ENCODE measurements around the gene HHLA2.
A peak's percentile ranks its signal among the peaks of the same experiment; 100 is the strongest.

HHLA2 gene

DNA sequence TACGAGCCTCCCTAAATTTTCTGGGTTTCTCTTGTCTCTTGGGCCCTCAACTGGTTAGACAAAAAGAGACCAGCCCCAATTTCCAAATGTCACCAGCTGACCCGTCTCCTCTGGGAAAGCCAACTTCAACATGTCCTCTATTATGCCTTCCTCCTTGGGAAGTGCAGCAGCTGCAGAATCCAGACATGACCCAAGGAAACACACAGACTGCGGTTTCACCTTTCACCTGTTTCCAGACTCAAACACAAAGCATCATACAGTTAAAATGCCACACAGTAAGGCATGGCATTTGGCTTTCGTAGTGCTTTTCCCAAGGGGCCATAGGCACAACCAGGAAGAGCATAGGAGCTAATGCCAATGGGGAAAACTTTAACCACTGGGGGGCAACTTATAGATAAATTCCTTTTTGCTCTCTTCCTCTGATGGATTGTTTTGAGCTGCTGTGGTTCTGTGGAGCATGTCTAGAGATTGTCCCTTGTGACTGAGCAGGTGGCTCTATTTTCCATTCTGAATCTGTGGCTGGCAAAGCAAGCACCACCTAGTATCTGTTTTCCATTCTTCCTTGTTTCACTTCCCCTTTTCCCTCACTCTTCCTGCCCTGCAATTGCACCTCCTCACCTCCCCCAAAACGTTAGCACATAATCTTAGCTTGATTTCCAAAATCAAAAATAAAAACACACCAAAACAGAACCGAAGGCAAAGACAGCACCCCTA lies 49.3 kb downstream of the HHLA2 start:
- TF ChIP-seq, protein P1, sequence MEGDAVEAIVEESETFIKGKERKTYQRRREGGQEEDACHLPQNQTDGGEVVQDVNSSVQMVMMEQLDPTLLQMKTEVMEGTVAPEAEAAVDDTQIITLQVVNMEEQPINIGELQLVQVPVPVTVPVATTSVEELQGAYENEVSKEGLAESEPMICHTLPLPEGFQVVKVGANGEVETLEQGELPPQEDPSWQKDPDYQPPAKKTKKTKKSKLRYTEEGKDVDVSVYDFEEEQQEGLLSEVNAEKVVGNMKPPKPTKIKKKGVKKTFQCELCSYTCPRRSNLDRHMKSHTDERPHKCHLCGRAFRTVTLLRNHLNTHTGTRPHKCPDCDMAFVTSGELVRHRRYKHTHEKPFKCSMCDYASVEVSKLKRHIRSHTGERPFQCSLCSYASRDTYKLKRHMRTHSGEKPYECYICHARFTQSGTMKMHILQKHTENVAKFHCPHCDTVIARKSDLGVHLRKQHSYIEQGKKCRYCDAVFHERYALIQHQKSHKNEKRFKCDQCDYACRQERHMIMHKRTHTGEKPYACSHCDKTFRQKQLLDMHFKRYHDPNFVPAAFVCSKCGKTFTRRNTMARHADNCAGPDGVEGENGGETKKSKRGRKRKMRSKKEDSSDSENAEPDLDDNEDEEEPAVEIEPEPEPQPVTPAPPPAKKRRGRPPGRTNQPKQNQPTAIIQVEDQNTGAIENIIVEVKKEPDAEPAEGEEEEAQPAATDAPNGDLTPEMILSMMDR (IDR thresholded peaks at IDR 0.05; ENCODE audit: low read length): no peak
- TF ChIP-seq EZH2 (IDR thresholded peaks at IDR 0.05; ENCODE audit: borderline replicate concordance, low read length): no peak
- Histone ChIP-seq H3K9me2 (ENCODE audit: low read depth, low read length) (no peaks in the 10 kb centered on the region), H3K9me3 (ENCODE audit: low read length) (no peaks in the 10 kb centered on the region), H3K4me2 (ENCODE audit: low read length) (peak overlapping the region; percentile 33), H3K79me2 (ENCODE audit: insufficient read depth, low read length) (no peaks in the 10 kb centered on the region), H3K27ac (ENCODE audit: low read depth, low read length, poor library complexity, severe bottlenecking) (peak overlapping the region; percentile 52), H2AFZ (ENCODE audit: low read length) (no peak overlapping the region), H3K4me3 (ENCODE audit: low read depth, low read length, poor library complexity, severe bottlenecking) (no peak overlapping the region), H3F3A (ENCODE audit: insufficient read depth, low read length) (no peaks in the 10 kb centered on the region), H3K36me3 (ENCODE audit: insufficient read depth, low read length) (no peaks in the 10 kb centered on the region), H4K20me1 (ENCODE audit: insufficient read depth, low read length) (no peaks in the 10 kb centered on the region), H3K9ac (ENCODE audit: low read length) (no peak overlapping the region; the same call in 1 of the 2 replicates), H3K27me3 (ENCODE audit: insufficient read depth, low read length) (no peaks in the 10 kb centered on the region), H3K4me1 (ENCODE audit: insufficient read depth, low read length, severe bottlenecking) (peaks cover 27% of the 10 kb centered on the region)

DNA sequence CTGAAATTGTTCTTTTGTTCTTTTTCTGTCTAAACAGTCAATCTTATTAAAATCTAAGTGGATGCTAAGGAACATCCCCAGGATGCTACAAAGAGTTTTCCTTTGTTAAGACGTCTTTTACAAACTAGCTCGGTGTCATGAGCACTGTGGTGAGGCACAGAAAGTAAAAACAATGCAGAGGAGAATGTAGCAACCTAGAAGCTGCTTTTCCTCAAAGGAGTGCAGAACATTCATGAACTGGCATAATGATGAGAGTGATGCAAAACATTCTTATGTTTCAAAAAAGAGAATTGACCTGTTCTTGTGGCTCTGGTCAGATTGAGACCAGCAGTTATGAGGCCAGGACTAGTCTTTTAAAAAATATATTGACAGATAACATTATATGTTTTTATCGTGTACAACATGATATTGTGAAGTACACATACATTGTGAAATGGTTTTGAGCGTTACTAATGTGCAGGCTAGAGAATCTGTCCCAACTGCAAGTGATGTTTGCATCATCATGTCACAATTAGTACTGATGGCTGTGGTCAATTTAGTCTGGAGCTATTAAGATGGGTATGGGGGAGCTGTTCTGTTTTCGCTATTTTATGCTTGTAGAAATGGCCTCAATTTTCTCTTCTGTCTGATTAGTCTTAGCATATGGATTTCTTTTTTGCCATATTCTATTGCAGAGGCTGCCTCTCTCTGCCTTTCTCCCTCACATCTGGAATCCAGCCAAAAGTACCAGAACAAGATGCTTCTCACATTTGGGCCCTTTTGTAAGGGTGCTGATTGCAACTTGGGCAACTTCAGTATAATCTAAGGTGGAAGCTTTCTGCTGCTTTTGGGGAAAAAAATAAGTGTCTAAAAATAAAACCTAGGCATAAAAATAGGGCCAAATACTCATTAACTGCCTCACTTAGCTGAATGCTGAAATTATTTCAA lies 50.2 kb downstream of the HHLA2 start:
- peak overlapping the region; percentile 52 for H3K27ac ChIP-seq (ENCODE audit: low read depth, low read length, poor library complexity, severe bottlenecking)
- H2AFZ ChIP-seq (ENCODE audit: low read length): no peak overlapping the region
- no peak overlapping the region; the same call in 1 of the 2 replicates for H3K9ac ChIP-seq (ENCODE audit: low read length)
- no peaks in the 10 kb centered on the region for H3K9me3 ChIP-seq (ENCODE audit: low read length)
- H3F3A ChIP-seq (ENCODE audit: insufficient read depth, low read length): no peaks in the 10 kb centered on the region
- TF ChIP-seq, protein P1 (IDR thresholded peaks at IDR 0.05; ENCODE audit: low read length): no peak
- TF ChIP-seq EZH2 (IDR thresholded peaks at IDR 0.05; ENCODE audit: borderline replicate concordance, low read length): no peak
- H3K9me2 ChIP-seq (ENCODE audit: low read depth, low read length): no peaks in the 10 kb centered on the region
- no peak overlapping the region for H3K4me3 ChIP-seq (ENCODE audit: low read depth, low read length, poor library complexity, severe bottlenecking)
- no peaks in the 10 kb centered on the region for H3K27me3 ChIP-seq (ENCODE audit: insufficient read depth, low read length)
- no peaks in the 10 kb centered on the region for H3K36me3 ChIP-seq (ENCODE audit: insufficient read depth, low read length)
- peak overlapping the region; percentile 33 for H3K4me2 ChIP-seq (ENCODE audit: low read length)
- H3K79me2 ChIP-seq (ENCODE audit: insufficient read depth, low read length): no peaks in the 10 kb centered on the region
- H4K20me1 ChIP-seq (ENCODE audit: insufficient read depth, low read length): no peaks in the 10 kb centered on the region
- peaks cover 27% of the 10 kb centered on the region for H3K4me1 ChIP-seq (ENCODE audit: insufficient read depth, low read length, severe bottlenecking)

DNA sequence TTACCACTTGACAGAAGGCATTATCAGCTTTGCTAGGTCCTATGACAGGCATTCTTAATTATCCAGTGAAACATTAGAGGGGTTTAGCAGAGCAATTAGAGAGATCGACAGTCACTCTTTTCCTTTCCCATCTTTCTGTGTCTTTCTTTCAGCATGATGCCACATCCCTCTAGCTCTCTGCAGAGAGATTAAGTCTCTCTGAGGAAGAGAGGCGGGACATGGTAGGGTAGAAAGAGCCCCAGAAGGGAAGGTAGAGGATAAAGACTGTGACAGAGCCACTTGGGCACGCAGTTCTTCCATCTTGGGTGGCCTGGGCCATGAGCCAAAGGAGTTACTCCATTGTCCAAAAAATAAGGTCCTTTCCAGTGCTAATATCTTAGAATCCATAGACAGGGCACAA lies 55.8 kb downstream of the HHLA2 start:
- Histone ChIP-seq H3K27ac (ENCODE audit: low read depth, low read length, poor library complexity, severe bottlenecking) (no peak overlapping the region), H3K27me3 (ENCODE audit: insufficient read depth, low read length) (no peaks in the 10 kb centered on the region), H3K36me3 (ENCODE audit: insufficient read depth, low read length) (no peaks in the 10 kb centered on the region), H3K4me1 (ENCODE audit: insufficient read depth, low read length, severe bottlenecking) (peaks cover 3% of the 10 kb centered on the region), H3K9ac (ENCODE audit: low read length) (no peak overlapping the region), H3F3A (ENCODE audit: insufficient read depth, low read length) (no peaks in the 10 kb centered on the region), H3K9me3 (ENCODE audit: low read length) (no peaks in the 10 kb centered on the region), H3K4me3 (ENCODE audit: low read depth, low read length, poor library complexity, severe bottlenecking) (no peak overlapping the region), H3K9me2 (ENCODE audit: low read depth, low read length) (no peaks in the 10 kb centered on the region), H4K20me1 (ENCODE audit: insufficient read depth, low read length) (no peaks in the 10 kb centered on the region), H3K4me2 (ENCODE audit: low read length) (no peak overlapping the region), H3K79me2 (ENCODE audit: insufficient read depth, low read length) (no peaks in the 10 kb centered on the region), H2AFZ (ENCODE audit: low read length) (no peak overlapping the region)
- TF ChIP-seq EZH2 (IDR thresholded peaks at IDR 0.05; ENCODE audit: borderline replicate concordance, low read length): no peak
- TF ChIP-seq, protein P1 (IDR thresholded peaks at IDR 0.05; ENCODE audit: low read length): no peak
